OCI-LY3 (cell line): ENCODE measurements around the gene RAB3D.
"Not testable (repeated sequence)": the region's sequence is repeated elsewhere in the genome, so short reads cannot be mapped to it uniquely, and the experiment has no call there.

Experiments used
- H2AFZ ChIP-seq: fragments of 200-600, 300-600 bp; shearing (Covaris generic); 2 replicates; pipeline ENCODE4 v1.6.0; 2014; ENCODE audit warnings: antibody characterized with exemption, low read depth, low read length
- H3K27ac ChIP-seq: fragments of 200-600, 300-600 bp; sonication (generic); 2 replicates; pipeline ENCODE4 v1.5.1; 2014; ENCODE audit warnings: mild to moderate bottlenecking, low read length, moderate library complexity, mixed read lengths
- H3K27me3 ChIP-seq: fragments of 200-600, 300-600 bp; sonication (generic); 2 replicates; pipeline ENCODE4 v1.6.1; 2014; ENCODE audit warnings: low read depth, low read length, mixed read lengths
- H3K36me3 ChIP-seq: fragments of 200-600, 300-600 bp; sonication (generic); replicated peaks from 2 replicates; pipeline ENCODE3; 2014; ENCODE audit warnings: low read depth, low read length, mixed read lengths
- H3K4me1 ChIP-seq: fragments of 300-600, 200-600 bp; sonication (generic); 2 replicates; pipeline ENCODE4 v1.6.1; 2014; ENCODE audit warnings: low read length, mixed read lengths
- H3K4me2 ChIP-seq: fragments of 200-600, 300-600 bp; sonication (generic); 2 replicates; pipeline ENCODE4 v1.6.1; 2014; ENCODE audit warnings: low read length, mixed read lengths
- H3K4me3 ChIP-seq: fragments of 300-600, 200-600 bp; sonication (generic); 2 replicates; pipeline ENCODE4 v1.5.1; 2014; ENCODE audit warnings: antibody characterized with exemption, mild to moderate bottlenecking, low read length, moderate library complexity
- H3K79me2 ChIP-seq: fragments of 300-600, 200-600 bp; shearing (Covaris generic); 2 replicates; pipeline ENCODE4 v1.6.1; 2014; ENCODE audit warnings: mild to moderate bottlenecking, low read length, mixed read lengths
- H3K9ac ChIP-seq: fragments of 300-600, 200-600 bp; shearing (Covaris generic); 2 replicates; pipeline ENCODE4 v1.6.0; 2014; ENCODE audit warnings: mild to moderate bottlenecking, low read length, moderate library complexity
- H3K9me3 ChIP-seq: fragments of 200-600, 300-600 bp; shearing (Covaris generic); 2 replicates; pipeline ENCODE4 v1.6.1; 2014; ENCODE audit warnings: low read length, mixed read lengths; ENCODE audit not compliant: insufficient read depth
- H4K20me1 ChIP-seq: fragments of 200-600, 300-600 bp; sonication (generic); 2 replicates; pipeline ENCODE4 v1.6.1; 2016; ENCODE audit warnings: low read length, mixed read lengths; ENCODE audit not compliant: insufficient read depth
- EZH2phosphoT487 ChIP-seq: fragments of 200-600 bp; shearing (Covaris generic); IDR thresholded peaks from 2 replicates; pipeline ENCODE4 v1.6.1; 2018; ENCODE audit warnings: antibody characterized with exemption, mixed run types, low read depth
- TF ChIP-seq, protein P1 (sequence below): fragments of 200-600, 300-600 bp; sonication (generic); IDR thresholded peaks from 2 replicates; pipeline ENCODE4 v1.5.1; 2014; ENCODE audit warnings: antibody characterized with exemption, low read length, low read depth

The RAB3D gene

DNA sequence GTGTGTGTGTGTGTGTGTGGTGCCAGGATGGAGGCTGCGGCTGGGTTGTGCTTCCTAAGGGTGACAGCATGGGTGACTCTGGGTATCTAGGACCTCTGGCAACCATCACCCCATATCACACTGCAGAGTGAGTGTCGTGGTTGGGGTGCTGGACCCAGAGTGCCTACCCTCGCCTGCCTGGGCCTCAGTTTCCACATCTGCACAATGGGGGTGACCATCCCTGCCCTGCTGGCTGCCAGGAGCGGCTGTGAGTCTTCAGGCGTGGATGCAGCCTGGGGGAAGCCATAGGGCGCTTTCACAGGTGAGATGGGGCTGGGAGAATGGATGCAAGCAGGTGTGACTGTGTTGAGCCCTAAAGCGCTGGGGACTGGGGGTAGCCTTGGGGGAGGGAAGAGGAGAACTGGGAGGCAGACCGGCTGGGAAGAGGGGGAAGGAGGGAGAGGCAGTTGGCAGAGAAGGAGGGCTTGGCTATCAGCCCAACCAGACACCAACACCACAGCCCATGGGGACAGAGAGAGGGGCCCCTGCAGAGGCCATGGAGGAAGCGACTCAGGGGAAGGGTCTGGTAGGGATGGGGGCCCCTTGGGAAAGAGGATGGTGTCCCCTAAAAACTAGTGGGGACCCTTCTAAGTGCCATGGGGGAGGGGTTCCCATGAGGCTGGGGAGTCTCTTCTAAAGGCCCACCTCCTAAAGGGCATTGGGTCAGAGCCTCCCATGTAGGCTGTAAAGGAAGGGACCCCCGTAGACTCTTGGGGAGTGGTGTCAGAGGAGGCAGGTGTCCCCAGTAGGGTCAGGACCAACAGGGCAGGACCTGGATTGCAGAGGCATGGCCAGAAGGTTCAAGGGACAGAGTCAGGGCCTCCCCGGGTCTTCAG lies 17.5 kb upstream of the RAB3D start:
- H3K27ac ChIP-seq: no peak overlapping the region
- no peak overlapping the region for H2AFZ ChIP-seq
- H3K79me2 ChIP-seq: no peaks in the 10 kb centered on the region
- H3K4me3 ChIP-seq: no peak overlapping the region
- no peak overlapping the region for H3K9ac ChIP-seq
- no peaks in the 10 kb centered on the region for H3K9me3 ChIP-seq
- TF ChIP-seq EZH2phosphoT487: no peak
- TF ChIP-seq, protein P1, sequence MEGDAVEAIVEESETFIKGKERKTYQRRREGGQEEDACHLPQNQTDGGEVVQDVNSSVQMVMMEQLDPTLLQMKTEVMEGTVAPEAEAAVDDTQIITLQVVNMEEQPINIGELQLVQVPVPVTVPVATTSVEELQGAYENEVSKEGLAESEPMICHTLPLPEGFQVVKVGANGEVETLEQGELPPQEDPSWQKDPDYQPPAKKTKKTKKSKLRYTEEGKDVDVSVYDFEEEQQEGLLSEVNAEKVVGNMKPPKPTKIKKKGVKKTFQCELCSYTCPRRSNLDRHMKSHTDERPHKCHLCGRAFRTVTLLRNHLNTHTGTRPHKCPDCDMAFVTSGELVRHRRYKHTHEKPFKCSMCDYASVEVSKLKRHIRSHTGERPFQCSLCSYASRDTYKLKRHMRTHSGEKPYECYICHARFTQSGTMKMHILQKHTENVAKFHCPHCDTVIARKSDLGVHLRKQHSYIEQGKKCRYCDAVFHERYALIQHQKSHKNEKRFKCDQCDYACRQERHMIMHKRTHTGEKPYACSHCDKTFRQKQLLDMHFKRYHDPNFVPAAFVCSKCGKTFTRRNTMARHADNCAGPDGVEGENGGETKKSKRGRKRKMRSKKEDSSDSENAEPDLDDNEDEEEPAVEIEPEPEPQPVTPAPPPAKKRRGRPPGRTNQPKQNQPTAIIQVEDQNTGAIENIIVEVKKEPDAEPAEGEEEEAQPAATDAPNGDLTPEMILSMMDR: no peak
- no peaks in the 10 kb centered on the region for H3K4me1 ChIP-seq
- H4K20me1 ChIP-seq: no peaks in the 10 kb centered on the region
- no peaks in the 10 kb centered on the region for H3K36me3 ChIP-seq
- no peaks in the 10 kb centered on the region for H3K27me3 ChIP-seq
- H3K4me2 ChIP-seq: no peak overlapping the region

DNA sequence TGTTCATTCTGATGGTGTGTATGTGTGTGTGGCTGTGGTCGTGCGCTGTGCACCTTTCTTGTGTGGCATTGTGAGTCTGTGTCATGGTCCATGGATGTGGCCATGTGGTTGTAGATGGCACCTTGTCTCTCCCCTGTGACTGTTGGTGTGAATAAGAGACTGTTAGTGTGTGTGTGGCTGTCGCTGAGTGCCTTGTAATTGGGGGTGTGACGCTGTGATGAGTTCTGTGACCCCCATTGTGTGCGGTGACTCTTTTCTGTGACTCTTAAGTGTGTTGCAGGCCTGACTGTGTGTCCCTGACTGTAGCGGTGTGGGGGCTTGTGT lies 16.6 kb upstream of the RAB3D start:
- TF ChIP-seq, protein P1: no peak
- TF ChIP-seq EZH2phosphoT487: no peak
- H4K20me1 ChIP-seq: no peaks in the 10 kb centered on the region
- H3K4me2 ChIP-seq: no peak overlapping the region
- H3K27me3 ChIP-seq: no peaks in the 10 kb centered on the region
- H3K9me3 ChIP-seq: no peaks in the 10 kb centered on the region
- no peak overlapping the region for H3K9ac ChIP-seq
- H3K4me1 ChIP-seq: no peaks in the 10 kb centered on the region
- H3K4me3 ChIP-seq: no peak overlapping the region
- no peak overlapping the region for H2AFZ ChIP-seq
- H3K36me3 ChIP-seq: no peaks in the 10 kb centered on the region
- H3K79me2 ChIP-seq: no peaks in the 10 kb centered on the region
- no peak overlapping the region for H3K27ac ChIP-seq

DNA sequence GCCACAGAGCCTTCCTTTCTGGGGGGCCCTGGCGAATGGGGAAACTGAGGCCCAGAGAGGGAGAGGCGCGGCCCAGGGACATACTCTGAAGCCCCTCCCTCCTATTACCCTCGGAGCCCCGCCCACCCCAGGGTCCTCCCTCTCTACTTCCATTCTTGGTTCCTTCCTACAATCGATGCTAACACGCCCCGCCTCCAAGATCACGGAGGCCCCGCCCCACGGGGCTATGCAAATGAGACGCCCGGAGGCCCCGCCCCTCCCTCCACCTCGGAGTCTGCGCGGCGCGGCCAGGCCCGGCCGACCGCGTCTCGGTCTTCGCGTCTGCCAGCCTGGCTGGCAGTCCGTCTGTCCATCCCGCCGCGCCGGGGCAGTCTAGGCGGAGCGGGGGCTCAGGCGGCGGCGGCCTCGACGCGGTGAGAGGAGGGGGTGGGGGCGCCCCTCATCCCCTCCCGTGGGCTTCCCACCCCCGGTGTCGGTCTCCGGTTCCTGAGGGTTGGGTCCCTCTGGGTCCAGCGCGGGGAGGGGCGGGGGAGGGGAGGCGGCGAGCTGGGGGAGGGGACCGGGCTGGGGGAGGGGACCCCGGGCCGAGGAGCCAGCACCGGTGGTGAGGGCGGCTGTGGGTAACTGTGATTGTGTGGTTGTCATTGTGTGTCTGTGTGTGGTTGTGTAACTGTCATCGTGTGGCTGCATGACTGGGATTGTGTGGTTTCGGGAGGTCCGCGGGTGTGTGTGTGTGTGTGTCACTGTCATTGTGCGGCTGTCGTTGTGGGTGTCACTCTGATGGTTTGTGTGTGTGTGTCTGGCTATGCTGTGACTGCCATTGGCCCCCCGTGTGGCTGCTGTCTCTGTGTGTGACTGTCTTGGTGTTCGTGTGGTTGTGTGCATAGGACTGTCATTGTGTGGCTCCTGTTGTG lies 16.0 kb upstream of the RAB3D start, which contains the start of gene PLPPR2:
Gene PLPPR2, plus strand, starts transcription at position 273 of the 914 bp plus-strand sequence. CDS start 2,242 bp downstream, outside the sequence.
- Histone ChIP-seq H3K9me3 (no peaks in the 10 kb centered on the region), H4K20me1 (no peaks in the 10 kb centered on the region), H3K27ac (no peak within 1 kb of the TSS), H3K9ac (no peak within 1 kb of the TSS), H3K36me3 (no peaks in the 10 kb centered on the region), H3K4me3 (no peak within 1 kb of the TSS), H3K79me2 (no peaks in the 10 kb centered on the region), H3K4me2 (no peak within 1 kb of the TSS), H3K27me3 (no peaks in the 10 kb centered on the region), H2AFZ (no peak within 1 kb of the TSS), H3K4me1 (no peaks in the 10 kb centered on the region)
- TF ChIP-seq EZH2phosphoT487: no peak

DNA sequence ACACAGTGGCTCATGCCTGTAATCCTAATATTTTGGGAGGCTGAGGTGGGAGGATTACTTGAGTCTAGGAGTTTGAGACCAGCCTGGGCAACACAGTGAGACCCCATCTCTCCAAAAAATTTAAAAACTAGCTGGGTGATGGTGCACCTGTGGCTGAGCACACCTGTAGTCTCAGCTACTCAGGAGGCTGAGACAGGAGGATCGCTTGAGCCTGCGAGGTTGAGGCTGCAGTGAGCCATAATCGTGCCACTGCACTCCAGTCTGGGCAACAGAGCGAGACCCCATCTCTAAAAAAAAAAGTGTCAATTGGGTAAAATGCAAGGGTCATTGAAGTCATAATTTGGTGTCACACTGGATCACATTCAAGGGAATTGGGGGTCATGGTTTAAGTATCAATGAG lies 14.6 kb upstream of the RAB3D start:
- not testable (repeated sequence) for H3K4me2 ChIP-seq, H3K27ac ChIP-seq, H3K9ac ChIP-seq, H3K36me3 ChIP-seq, H3K27me3 ChIP-seq, H3K79me2 ChIP-seq, H2AFZ ChIP-seq, H3K9me3 ChIP-seq, H3K4me1 ChIP-seq, H4K20me1 ChIP-seq, H3K4me3 ChIP-seq

DNA sequence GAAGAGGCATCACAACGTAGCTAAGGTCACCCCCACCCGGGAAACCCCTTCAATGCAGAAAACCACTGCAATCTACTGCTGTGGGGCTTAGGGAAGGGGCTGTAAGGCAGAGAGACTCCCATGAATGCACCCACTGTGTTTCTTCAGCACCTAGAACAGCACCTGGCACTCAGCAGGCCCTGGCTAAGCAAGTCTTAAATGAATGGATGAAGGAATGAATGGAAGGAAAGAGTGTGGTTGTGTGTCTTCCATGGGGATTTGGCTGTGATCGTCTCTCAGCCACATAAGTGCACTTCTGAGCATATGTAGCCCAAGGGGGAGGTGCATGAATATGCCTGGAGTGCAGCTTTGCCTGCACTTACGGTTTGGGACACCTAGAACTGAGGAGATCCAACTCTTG lies 9.7 kb upstream of the RAB3D start:
- no peak overlapping the region for H3K4me2 ChIP-seq
- no peaks in the 10 kb centered on the region for H4K20me1 ChIP-seq
- no peaks in the 10 kb centered on the region for H3K27me3 ChIP-seq
- peaks cover 11% of the 10 kb centered on the region for H3K79me2 ChIP-seq
- H2AFZ ChIP-seq: no peak overlapping the region
- no peak overlapping the region for H3K27ac ChIP-seq
- 0 out of 2 replicates have a peak, but pooled peaks cover 3% of the 10 kb centered on the region for H3K9me3 ChIP-seq
- no peaks in the 10 kb centered on the region for H3K36me3 ChIP-seq
- no peak overlapping the region for H3K9ac ChIP-seq
- no peak overlapping the region for H3K4me3 ChIP-seq
- TF ChIP-seq, protein P1: no peak
- TF ChIP-seq EZH2phosphoT487: no peak
- H3K4me1 ChIP-seq: peaks cover 9% of the 10 kb centered on the region
